NB4 (cell line): ENCODE results near the gene CHST11.

Source experiments
- DNase-seq: peaks from one replicate; pipeline ENCODE4 v3.0.0; 2010; ENCODE audit warnings: low read depth
- H3K4me3 ChIP-seq: one replicate; pipeline ENCODE4 v1.5.1; 2011; ENCODE audit warnings: mild to moderate bottlenecking, low read depth, low read length, moderate library complexity
- CTCF ChIP-seq: IDR thresholded peaks from one replicate; pipeline ENCODE4 v1.5.1; 2012; ENCODE audit warnings: low read depth, low read length
- MAX ChIP-seq: IDR thresholded peaks from 2 replicates; pipeline ENCODE4 v1.6.1; 2011; ENCODE audit warnings: low read depth, low read length
- MYC ChIP-seq: IDR thresholded peaks from 2 replicates; pipeline ENCODE4 v1.6.1; 2011; ENCODE audit warnings: low read depth, low read length
- POLR2A ChIP-seq: IDR thresholded peaks from 2 replicates; pipeline ENCODE4 v1.6.1; 2011; ENCODE audit warnings: mild to moderate bottlenecking; ENCODE audit not compliant: insufficient read length; ENCODE audit errors: extremely low read depth

Gene CHST11

GRCh38 chr12:104412681-104413080 is 44.1 kb upstream of the CHST11 start:
- TF ChIP-seq MAX (no peak), POLR2A (no peak), CTCF (no peak), MYC (no peak)
- DNase-seq = no peak
- no peak overlapping the region for H3K4me3 ChIP-seq

- H3K4me3 ChIP-seq = no peak overlapping the region
- TF ChIP-seq MAX (no peak), CTCF (no peak), POLR2A (no peak), MYC (no peak)
- DNase-seq = no peak
Observed at GRCh38 chr12:104413330-104413729, 43.4 kb upstream of the CHST11 start.

- no peak overlapping the region for H3K4me3 ChIP-seq
- no peak for DNase-seq
- TF ChIP-seq CTCF = no peak
- TF ChIP-seq MYC = no peak
- no peak for TF ChIP-seq MAX
- TF ChIP-seq POLR2A = no peak
Observed at GRCh38 chr12:104414581-104415341, 42.0 kb upstream of the CHST11 start.

- no peak overlapping the region for H3K4me3 ChIP-seq
- DNase-seq = no peak
- no peak for TF ChIP-seq MAX
- no peak for TF ChIP-seq CTCF
- TF ChIP-seq POLR2A = no peak
- TF ChIP-seq MYC = no peak
Observed at GRCh38 chr12:104415342-104415980, 41.3 kb upstream of the CHST11 start.

- TF ChIP-seq CTCF (no peak), MAX (no peak), POLR2A (no peak), MYC (no peak)
Observed at GRCh38 chr12:104416136-104416535, 40.6 kb upstream of the CHST11 start.

More at GRCh38 chr12:104416136-104416535, 40.6 kb upstream of the CHST11 start:
- DNase-seq = no peak
- no peak overlapping the region for H3K4me3 ChIP-seq
